Esophagus squamous epithelium (tissue), 5 donors: ENCODE results near the gene RECK. TPM values are rescaled to one million over a fixed set of nuclear protein-coding genes. Genes with fewer than 3 reads are reported as not detected.

ENCODE experiments used
- DNase-seq: peaks from one replicate; lab custom pipeline; 2025; lab: John Stamatoyannopoulos, UW
- H3K27ac ChIP-seq, 4 donors: fragments of 200-600 bp; sonication (generic); one replicate each; pipeline ENCODE4 v1.5.1; 2016 to 2019; ENCODE audit warnings: mild to moderate bottlenecking in 1 of 4
- H3K27me3 ChIP-seq, 4 donors: fragments of 200-600 bp; sonication (generic); 1 replicate in 3 of 4; 2 replicates in 1 of 4; pipeline versions ENCODE4 v1.5.1 to v1.6.0; 2017 to 2021; ENCODE audit warnings: antibody characterized with exemption in 1 of 4
- H3K36me3 ChIP-seq, 3 donors: fragments of 200-600 bp; sonication (generic); one replicate each; pipeline ENCODE4 v1.5.1; 2016 to 2019
- H3K4me1 ChIP-seq, 3 donors: fragments of 200-600 bp; sonication (generic); one replicate each; pipeline ENCODE4 v1.5.1; 2017 to 2019
- H3K4me3 ChIP-seq, 4 donors: fragments of 200-600 bp; sonication (generic); 1 replicate in 3 of 4; 2 replicates in 1 of 4; pipeline ENCODE4 v1.5.1; 2016 to 2019; ENCODE audit warnings: mild to moderate bottlenecking in 2 of 4, moderate library complexity in 1 of 4
- H3K9me3 ChIP-seq, 3 donors: fragments of 200-600 bp; sonication (generic); one replicate each; pipeline ENCODE4 v1.5.1; 2016 to 2019
- CTCF ChIP-seq, 6 experiments: fragments of 450-650 bp in 4 of 6; fragments of 200-600 bp in 2 of 6; sonication (generic) in 2 of 6; IDR thresholded peaks; one replicate each; pipeline ENCODE4 v1.5.1; 2016 to 2019; ENCODE audit warnings: antibody characterized with exemption in 6 of 6, mild to moderate bottlenecking in 4 of 6, moderate library complexity in 4 of 6
- POLR2A ChIP-seq, 4 donors: fragments of 450-650 bp; IDR thresholded peaks; one replicate each; pipeline ENCODE4 v1.6.1; 2017; ENCODE audit warnings: antibody characterized with exemption in 4 of 4, mild to moderate bottlenecking in 4 of 4, moderate library complexity in 3 of 4
- WGBS, 2 donors: methylation state at CpG; one replicate each; pipeline ENCODE4 v1.1.5; 2018; 5-methylcytosine and 5-hydroxymethylcytosine counted together
- intact Hi-C: fragments of 100-400 bp; cut with DNase I; formaldehyde crosslinking; loops from one replicate; pipeline ENCODE4 v1.15.0; 2022
- total RNA-seq, 4 donors: library from RNA; depleted of rRNA; stranded (reverse); fragments of >200 nt; gene quantifications; one replicate each; pipeline ENCODE4 v1.1.0, GENCODE V29; 2016
- donor health status: DM: yes; HTN: yes; CAD: no.

Gene RECK
- total RNA-seq, 4 donors from 2014 or later = 0.23 to 16.2 (median 1.9) TPM

- peak overlapping the region; percentile 57 to 87 (median 68) for H3K4me3 ChIP-seq
- 0 to 27% methylated on average over 1 to 9 of the region's 12 CpGs for WGBS, 2 donors
- H3K9me3 ChIP-seq = no peaks in the 10 kb centered on the region
- intact Hi-C loops = no loop called here
- no peak for TF ChIP-seq POLR2A (IDR thresholded peaks at IDR 0.05)
- no peak for TF ChIP-seq CTCF (IDR thresholded peaks at IDR 0.05)
- peak overlapping the region; percentile 68 to 90 (median 79) for H3K27ac ChIP-seq
- no peaks in the 10 kb centered on the region for H3K36me3 ChIP-seq
- peaks cover 39 to 77% (median 46%) of the 10 kb centered on the region in 3 donors for H3K4me1 ChIP-seq
- peaks cover 0 to 30% (median 0%) of the 10 kb centered on the region in 4 donors for H3K27me3 ChIP-seq
- no peak for DNase-seq
Observed at GRCh38 chr9:36137392-36138004, 100.8 kb downstream of the RECK start.

GRCh38 chr9:36138496-36138895 is 101.8 kb downstream of the RECK start:
- DNase-seq = no peak
- H3K27ac ChIP-seq = no peak overlapping the region
- peaks cover 0 to 30% (median 0%) of the 10 kb centered on the region in 4 donors for H3K27me3 ChIP-seq
- H3K4me1 ChIP-seq = peaks cover 49 to 82% (median 55%) of the 10 kb centered on the region in 3 donors
- intact Hi-C loops = no loop called here
- no peaks in the 10 kb centered on the region for H3K9me3 ChIP-seq
- WGBS, 2 donors = 84 to 86% methylated on average over 8 to 9 of the region's 10 CpGs
- no peak overlapping the region for H3K4me3 ChIP-seq
- TF ChIP-seq CTCF (IDR thresholded peaks at IDR 0.05) = no peak
- no peak for TF ChIP-seq POLR2A (IDR thresholded peaks at IDR 0.05)
- no peaks in the 10 kb centered on the region for H3K36me3 ChIP-seq

- TF ChIP-seq POLR2A (IDR thresholded peaks at IDR 0.05) = no peak
- Histone ChIP-seq H3K9me3 (no peaks in the 10 kb centered on the region), H3K36me3 (no peaks in the 10 kb centered on the region), H3K27ac (no peak overlapping the region), H3K4me3 (no peak overlapping the region), H3K27me3 (peaks cover 0 to 30% (median 0%) of the 10 kb centered on the region in 4 donors), H3K4me1 (peaks cover 49 to 85% (median 55%) of the 10 kb centered on the region in 3 donors)
- no peak for DNase-seq
- intact Hi-C loops = no loop called here
- WGBS, 2 donors = 83 to 88% methylated on average over 5 of the region's 5 CpGs
Observed at GRCh38 chr9:36138901-36139300, 102.2 kb downstream of the RECK start.

GRCh38 chr9:36140086-36141084 is 103.7 kb downstream of the RECK start:
- H3K4me1 ChIP-seq = peaks cover 49 to 99% (median 55%) of the 10 kb centered on the region in 3 donors
- no peaks in the 10 kb centered on the region for H3K9me3 ChIP-seq
- H3K4me3 ChIP-seq = no peak overlapping the region
- H3K27ac ChIP-seq = peak overlapping the region in 3 of 4 donors; percentile 65 to 87 (median 71)
- intact Hi-C loops = no loop called here
- no peak for DNase-seq
- 68 to 74% methylated on average over 10 to 11 of the region's 11 CpGs for WGBS, 2 donors
- TF ChIP-seq POLR2A (IDR thresholded peaks at IDR 0.05) = no peak
- no peak for TF ChIP-seq CTCF (IDR thresholded peaks at IDR 0.05)
- no peaks in the 10 kb centered on the region for H3K36me3 ChIP-seq
- peaks cover 0 to 30% (median 0%) of the 10 kb centered on the region in 4 donors for H3K27me3 ChIP-seq

- intact Hi-C loops = no loop called here
- WGBS, 2 donors = 29 to 36% methylated on average over 4 of the region's 4 CpGs
- no peak for DNase-seq
Observed at GRCh38 chr9:36141288-36141687, 104.6 kb downstream of the RECK start.

More at GRCh38 chr9:36141288-36141687, 104.6 kb downstream of the RECK start:
- TF ChIP-seq POLR2A (IDR thresholded peaks at IDR 0.05) (no peak), CTCF (IDR thresholded peaks at IDR 0.05) (peak in 3 of 6 experiments; percentile 11 to 24 (median 16))
- Histone ChIP-seq H3K4me1 (peaks cover 40 to 90% (median 51%) of the 10 kb centered on the region in 3 donors), H3K36me3 (no peaks in the 10 kb centered on the region), H3K27me3 (peaks cover 0 to 22% (median 0%) of the 10 kb centered on the region in 4 donors), H3K27ac (peak overlapping the region in 2 of 4 donors; percentile 71 to 87), H3K9me3 (peaks cover 0 to 4% (median 0%) of the 10 kb centered on the region in 3 donors), H3K4me3 (no peak overlapping the region)
